ENCODE data around the gene TMEM245. TPM values are rescaled to one million over a fixed set of nuclear protein-coding genes. Genes with fewer than 3 reads are reported as not detected.

The TMEM245 gene
- total and polyA plus RNA-seq, 9 donors: 29.4 to 43.3 (median 39.4) TPM

GRCh38 chr9:109161471-109161870 lies 41.7 kb upstream of the TMEM245 start:
- Histone ChIP-seq H3K36me3 (ENCODE audit: control insufficient read depth, insufficient read depth, low read length) (no peaks in the 10 kb centered on the region), H3K4me1 (ENCODE audit: control insufficient read depth, insufficient read depth, low read length) (no peaks in the 10 kb centered on the region), H3K9me3 (replicated peaks; ENCODE audit: control insufficient read depth, low read depth, low read length) (no peaks in the 10 kb centered on the region), H3K27ac (ENCODE audit: low read length) (no peak overlapping the region), H3K27me3 (ENCODE audit: control insufficient read depth, insufficient read depth, low read length) (peaks cover 10% of the 10 kb centered on the region), H3K4me3 (ENCODE audit: low read length) (no peak overlapping the region)
- WGBS (ENCODE audit: insufficient coverage): no CpG with 5 or more reads among the region's 3 CpGs
- no peak for DNase-seq

GRCh38 chr9:109159583-109159982 lies 39.8 kb upstream of the TMEM245 start:
- H3K36me3 ChIP-seq (ENCODE audit: control insufficient read depth, insufficient read depth, low read length): no peaks in the 10 kb centered on the region
- no peak overlapping the region for H3K4me3 ChIP-seq (ENCODE audit: low read length)
- no peak overlapping the region for H3K27ac ChIP-seq (ENCODE audit: low read length)
- no peaks in the 10 kb centered on the region for H3K9me3 ChIP-seq (replicated peaks; ENCODE audit: control insufficient read depth, low read depth, low read length)
- WGBS (ENCODE audit: insufficient coverage): 78% methylated on average over 1 of the region's 4 CpGs
- H3K4me1 ChIP-seq (ENCODE audit: control insufficient read depth, insufficient read depth, low read length): no peaks in the 10 kb centered on the region
- DNase-seq: no peak
- no peaks in the 10 kb centered on the region for H3K27me3 ChIP-seq (ENCODE audit: control insufficient read depth, insufficient read depth, low read length)

DNA sequence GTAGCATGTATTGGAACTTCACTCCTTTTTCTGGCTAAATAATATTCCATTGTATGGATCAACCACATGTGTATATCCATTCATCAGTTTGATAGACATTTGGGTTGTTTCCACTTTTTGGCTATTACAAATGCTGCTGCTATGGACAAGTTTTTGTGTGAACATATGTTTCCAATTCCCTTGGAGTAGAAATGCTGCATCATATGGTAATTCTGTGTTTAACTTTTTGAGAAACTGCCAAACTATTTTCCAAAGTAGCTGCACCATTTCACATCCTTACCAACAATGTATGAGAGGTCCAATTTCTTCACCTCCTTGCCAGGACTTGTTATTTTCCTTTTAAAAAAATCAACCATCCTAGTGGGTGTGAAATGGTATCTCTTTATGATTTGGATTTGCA lies 38.9 kb upstream of the TMEM245 start:
- peaks cover 2% of the 10 kb centered on the region for H3K27me3 ChIP-seq (ENCODE audit: control insufficient read depth, insufficient read depth, low read length)
- no peak for DNase-seq
- no peaks in the 10 kb centered on the region for H3K9me3 ChIP-seq (replicated peaks; ENCODE audit: control insufficient read depth, low read depth, low read length)
- no peak overlapping the region for H3K4me3 ChIP-seq (ENCODE audit: low read length)
- H3K36me3 ChIP-seq (ENCODE audit: control insufficient read depth, insufficient read depth, low read length): no peaks in the 10 kb centered on the region
- no peaks in the 10 kb centered on the region for H3K4me1 ChIP-seq (ENCODE audit: control insufficient read depth, insufficient read depth, low read length)
- H3K27ac ChIP-seq (ENCODE audit: low read length): no peak overlapping the region

GRCh38 chr9:109156708-109157107 lies 37.0 kb upstream of the TMEM245 start:
- no peaks in the 10 kb centered on the region for H3K36me3 ChIP-seq (ENCODE audit: control insufficient read depth, insufficient read depth, low read length)
- WGBS (ENCODE audit: insufficient coverage): 87% methylated on average over 3 of the region's 8 CpGs
- peaks cover 2% of the 10 kb centered on the region for H3K27me3 ChIP-seq (ENCODE audit: control insufficient read depth, insufficient read depth, low read length)
- no peak overlapping the region for H3K27ac ChIP-seq (ENCODE audit: low read length)
- no peak overlapping the region for H3K4me3 ChIP-seq (ENCODE audit: low read length)
- DNase-seq: no peak
- no peaks in the 10 kb centered on the region for H3K4me1 ChIP-seq (ENCODE audit: control insufficient read depth, insufficient read depth, low read length)
- H3K9me3 ChIP-seq (replicated peaks; ENCODE audit: control insufficient read depth, low read depth, low read length): peaks cover 6% of the 10 kb centered on the region

DNA sequence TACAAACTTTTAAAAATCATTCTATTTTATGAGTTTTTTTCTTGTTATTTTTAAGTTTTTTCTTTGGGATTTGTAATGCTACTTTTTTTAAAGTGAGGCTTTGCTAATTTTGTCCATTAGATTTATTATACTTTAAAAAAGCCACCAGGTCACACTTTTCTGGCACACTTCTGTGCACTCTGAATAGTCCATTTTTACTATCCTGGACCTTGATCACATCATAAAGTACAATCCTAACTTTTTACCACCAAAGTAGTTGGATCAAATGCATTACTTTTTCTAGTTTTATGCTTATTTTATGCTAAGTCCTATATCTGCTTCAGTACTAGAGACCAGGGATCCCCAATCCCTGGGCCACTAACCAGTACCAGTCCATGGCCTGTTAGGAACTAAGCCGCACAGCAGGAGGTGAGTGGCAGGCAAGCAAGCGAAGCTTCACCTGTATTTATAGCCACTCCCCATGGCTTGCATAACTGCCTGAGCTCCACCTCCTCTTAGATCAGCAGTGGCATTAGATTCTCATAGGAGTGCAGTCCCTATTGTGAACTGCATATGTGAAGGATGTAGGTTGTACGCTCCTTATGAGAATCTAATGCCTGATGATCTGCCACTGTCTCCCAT lies 31.3 kb upstream of the TMEM245 start:
- H3K4me1 ChIP-seq (ENCODE audit: control insufficient read depth, insufficient read depth, low read length): no peaks in the 10 kb centered on the region
- no peaks in the 10 kb centered on the region for H3K36me3 ChIP-seq (ENCODE audit: control insufficient read depth, insufficient read depth, low read length)
- H3K27me3 ChIP-seq (ENCODE audit: control insufficient read depth, insufficient read depth, low read length): peaks cover 2% of the 10 kb centered on the region
- DNase-seq: no peak
- H3K27ac ChIP-seq (ENCODE audit: low read length): no peak overlapping the region
- no peak overlapping the region for H3K4me3 ChIP-seq (ENCODE audit: low read length)
- no CpG with 5 or more reads among the region's 3 CpGs for WGBS (ENCODE audit: insufficient coverage)
- H3K9me3 ChIP-seq (replicated peaks; ENCODE audit: control insufficient read depth, low read depth, low read length): peaks cover 6% of the 10 kb centered on the region

GRCh38 chr9:109149722-109150121 lies 30.0 kb upstream of the TMEM245 start:
- Histone ChIP-seq H3K9me3 (replicated peaks; ENCODE audit: control insufficient read depth, low read depth, low read length) (peaks cover 6% of the 10 kb centered on the region), H3K36me3 (ENCODE audit: control insufficient read depth, insufficient read depth, low read length) (no peaks in the 10 kb centered on the region), H3K27ac (ENCODE audit: low read length) (no peak overlapping the region), H3K27me3 (ENCODE audit: control insufficient read depth, insufficient read depth, low read length) (peaks cover 2% of the 10 kb centered on the region), H3K4me3 (ENCODE audit: low read length) (no peak overlapping the region), H3K4me1 (ENCODE audit: control insufficient read depth, insufficient read depth, low read length) (no peaks in the 10 kb centered on the region)
- DNase-seq: no peak
- WGBS (ENCODE audit: insufficient coverage): no CpG with 5 or more reads among the region's 4 CpGs

DNA sequence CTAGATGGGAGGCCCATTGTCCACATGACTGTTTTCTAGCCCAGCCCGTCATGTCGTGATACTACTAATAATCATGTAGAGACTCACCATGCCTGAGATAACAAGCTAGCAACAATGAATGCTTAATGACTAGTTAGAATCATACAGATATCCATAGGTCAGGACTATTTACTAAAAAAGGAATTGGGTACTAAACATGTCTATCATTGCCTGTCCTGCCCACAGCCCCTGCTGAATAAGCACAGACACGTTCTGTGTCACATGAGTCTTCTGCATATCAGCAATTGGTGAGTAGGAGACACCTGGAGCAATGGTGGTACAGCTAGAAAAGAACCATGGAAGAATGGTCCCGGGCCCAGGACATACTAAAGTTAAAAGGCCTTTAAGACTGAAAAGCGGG lies 29.3 kb upstream of the TMEM245 start:
- DNase-seq: no peak
- Histone ChIP-seq H3K4me1 (ENCODE audit: control insufficient read depth, insufficient read depth, low read length) (no peaks in the 10 kb centered on the region), H3K36me3 (ENCODE audit: control insufficient read depth, insufficient read depth, low read length) (no peaks in the 10 kb centered on the region), H3K27ac (ENCODE audit: low read length) (no peak overlapping the region), H3K4me3 (ENCODE audit: low read length) (no peak overlapping the region), H3K27me3 (ENCODE audit: control insufficient read depth, insufficient read depth, low read length) (peaks cover 2% of the 10 kb centered on the region), H3K9me3 (replicated peaks; ENCODE audit: control insufficient read depth, low read depth, low read length) (peaks cover 6% of the 10 kb centered on the region)
- WGBS (ENCODE audit: insufficient coverage): 100% methylated on average over 1 of the region's 5 CpGs

GRCh38 chr9:109145051-109145450 lies 25.3 kb upstream of the TMEM245 start:
- Histone ChIP-seq H3K27ac (ENCODE audit: low read length) (no peak overlapping the region), H3K36me3 (ENCODE audit: control insufficient read depth, insufficient read depth, low read length) (no peaks in the 10 kb centered on the region), H3K9me3 (replicated peaks; ENCODE audit: control insufficient read depth, low read depth, low read length) (no peaks in the 10 kb centered on the region), H3K27me3 (ENCODE audit: control insufficient read depth, insufficient read depth, low read length) (no peaks in the 10 kb centered on the region), H3K4me1 (ENCODE audit: control insufficient read depth, insufficient read depth, low read length) (no peaks in the 10 kb centered on the region), H3K4me3 (ENCODE audit: low read length) (no peak overlapping the region)
- WGBS (ENCODE audit: insufficient coverage): 73% methylated on average over 2 of the region's 6 CpGs
- no peak for DNase-seq

DNA sequence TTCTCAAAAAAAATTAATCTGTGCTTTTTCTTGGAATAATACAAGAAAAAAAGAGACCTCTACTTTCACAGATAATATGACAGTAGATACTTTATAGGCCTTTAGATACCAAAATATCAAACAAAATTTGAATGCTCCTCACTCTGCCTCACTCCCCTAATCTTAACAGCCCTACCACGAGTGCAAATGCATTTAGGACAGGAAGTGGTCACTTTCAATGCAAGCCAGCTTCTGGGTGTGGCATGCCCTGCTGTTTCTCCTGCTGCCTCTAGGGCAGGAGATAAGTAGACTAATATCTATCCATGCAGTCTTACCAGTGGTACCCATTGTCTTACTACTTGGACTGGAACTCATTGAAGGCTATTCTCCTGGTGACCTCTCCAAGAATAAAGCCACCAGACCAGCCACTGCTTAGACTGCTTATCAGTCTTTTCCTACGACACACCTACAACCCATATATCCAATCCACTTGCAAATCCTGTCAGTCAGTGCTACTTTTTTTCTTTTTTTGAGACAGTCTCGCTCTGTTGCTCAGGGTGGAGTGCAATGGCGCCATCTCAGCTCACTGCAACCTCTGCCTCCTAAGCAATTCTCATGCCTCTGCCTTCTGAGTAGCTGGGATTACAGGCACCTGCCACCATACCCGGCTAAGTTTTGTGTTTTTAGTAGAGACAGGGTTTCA lies 24.3 kb upstream of the TMEM245 start:
- Histone ChIP-seq H3K9me3 (replicated peaks; ENCODE audit: control insufficient read depth, low read depth, low read length) (no peaks in the 10 kb centered on the region), H3K4me1 (ENCODE audit: control insufficient read depth, insufficient read depth, low read length) (no peaks in the 10 kb centered on the region), H3K4me3 (ENCODE audit: low read length) (no peak overlapping the region), H3K27me3 (ENCODE audit: control insufficient read depth, insufficient read depth, low read length) (no peaks in the 10 kb centered on the region), H3K27ac (ENCODE audit: low read length) (no peak overlapping the region), H3K36me3 (ENCODE audit: control insufficient read depth, insufficient read depth, low read length) (no peaks in the 10 kb centered on the region)
- WGBS (ENCODE audit: insufficient coverage): 100% methylated on average over 1 of the region's 5 CpGs
- DNase-seq: no peak

- H3K27ac ChIP-seq (ENCODE audit: low read length): no peak overlapping the region
- no peak overlapping the region for H3K4me3 ChIP-seq (ENCODE audit: low read length)
- H3K4me1 ChIP-seq (ENCODE audit: control insufficient read depth, insufficient read depth, low read length): no peaks in the 10 kb centered on the region
- 90% methylated on average over 3 of the region's 5 CpGs for WGBS (ENCODE audit: insufficient coverage)
- DNase-seq: no peak
- H3K9me3 ChIP-seq (replicated peaks; ENCODE audit: control insufficient read depth, low read depth, low read length): no peaks in the 10 kb centered on the region
- no peaks in the 10 kb centered on the region for H3K27me3 ChIP-seq (ENCODE audit: control insufficient read depth, insufficient read depth, low read length)
- no peaks in the 10 kb centered on the region for H3K36me3 ChIP-seq (ENCODE audit: control insufficient read depth, insufficient read depth, low read length)
Measured at GRCh38 chr9:109141375-109141774, 21.6 kb upstream of the TMEM245 start.

All from muscle of leg (tissue), 11 donors.